ENCODE results near the gene FSCN2. TPM values are rescaled to one million over a fixed set of nuclear protein-coding genes. Genes with fewer than 3 reads are reported as not detected.
A peak's percentile ranks its signal among the peaks of the same experiment; 100 is the strongest.

FSCN2 gene
- total RNA-seq, 2 experiments from 2014 or later, result 1.6 to 6.7 TPM

DNA sequence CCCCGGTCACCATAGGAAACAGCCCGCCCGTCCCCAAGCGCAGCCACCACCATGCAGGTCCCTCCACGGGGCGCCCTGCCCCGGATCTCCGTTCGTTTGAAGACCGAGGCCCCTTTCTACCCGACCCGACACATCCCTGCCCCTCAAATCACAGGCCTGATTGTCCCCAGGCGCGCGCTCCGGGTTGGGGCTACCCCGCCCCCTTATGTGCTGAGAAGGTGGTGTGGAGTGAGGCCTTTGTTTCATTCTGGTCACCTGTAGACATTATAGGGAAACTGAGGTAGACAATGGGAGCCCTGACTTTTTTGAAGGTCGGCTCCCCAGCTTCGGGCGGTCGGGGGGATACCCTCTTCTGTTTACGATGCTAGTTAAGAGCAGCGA lies 14.8 kb upstream of the FSCN2 start:
- Histone ChIP-seq H3K9me3 (ENCODE audit: low read length) (no peaks in the 10 kb centered on the region), H3K4me3 (ENCODE audit: low read depth, low read length, poor library complexity, severe bottlenecking) (peak overlapping the region; percentile 90), H2AFZ (ENCODE audit: low read length) (peak overlapping the region; percentile 11; the same call in 1 of the 2 replicates), H4K20me1 (ENCODE audit: insufficient read depth, low read length) (peaks cover 34% of the 10 kb centered on the region), H3K27ac (ENCODE audit: low read depth, low read length, poor library complexity, severe bottlenecking) (peak overlapping the region; percentile 89), H3K4me2 (ENCODE audit: low read length) (peak overlapping the region; percentile 80), H3K36me3 (ENCODE audit: insufficient read depth, low read length) (peaks cover 42% of the 10 kb centered on the region), H3K9me2 (ENCODE audit: insufficient read depth, low read length) (no peaks in the 10 kb centered on the region), H3K79me2 (ENCODE audit: insufficient read depth, low read depth, low read length) (peaks cover 51% of the 10 kb centered on the region), H3K4me1 (ENCODE audit: insufficient read depth, low read length, poor library complexity, severe bottlenecking) (peaks cover 64% of the 10 kb centered on the region)
- ChIA-PET CTCF (ENCODE audit: unreplicated experiment) (interaction anchor here (0.6 kb wide), 1 partner anchor 369 kb away, joined by 3 read pairs; no protein-coding TSS in a partner anchor), POLR2A (interaction anchor here (1.1 kb wide), 1 partner anchor 39 kb away, joined by 3 read pairs; the partner anchor contains the start of gene FAAP100)
- DNase-seq (ENCODE audit: low spot score), result peak; percentile 84
- no TSS peak for BruUV-seq (replicated peaks)
- TF ChIP-seq, protein P1, sequence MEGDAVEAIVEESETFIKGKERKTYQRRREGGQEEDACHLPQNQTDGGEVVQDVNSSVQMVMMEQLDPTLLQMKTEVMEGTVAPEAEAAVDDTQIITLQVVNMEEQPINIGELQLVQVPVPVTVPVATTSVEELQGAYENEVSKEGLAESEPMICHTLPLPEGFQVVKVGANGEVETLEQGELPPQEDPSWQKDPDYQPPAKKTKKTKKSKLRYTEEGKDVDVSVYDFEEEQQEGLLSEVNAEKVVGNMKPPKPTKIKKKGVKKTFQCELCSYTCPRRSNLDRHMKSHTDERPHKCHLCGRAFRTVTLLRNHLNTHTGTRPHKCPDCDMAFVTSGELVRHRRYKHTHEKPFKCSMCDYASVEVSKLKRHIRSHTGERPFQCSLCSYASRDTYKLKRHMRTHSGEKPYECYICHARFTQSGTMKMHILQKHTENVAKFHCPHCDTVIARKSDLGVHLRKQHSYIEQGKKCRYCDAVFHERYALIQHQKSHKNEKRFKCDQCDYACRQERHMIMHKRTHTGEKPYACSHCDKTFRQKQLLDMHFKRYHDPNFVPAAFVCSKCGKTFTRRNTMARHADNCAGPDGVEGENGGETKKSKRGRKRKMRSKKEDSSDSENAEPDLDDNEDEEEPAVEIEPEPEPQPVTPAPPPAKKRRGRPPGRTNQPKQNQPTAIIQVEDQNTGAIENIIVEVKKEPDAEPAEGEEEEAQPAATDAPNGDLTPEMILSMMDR (conservative IDR thresholded peaks at IDR 0.05; ENCODE audit: low read length), result no peak
- no peak for TF ChIP-seq EZH2phosphoT487 (IDR thresholded peaks at IDR 0.05; ENCODE audit: borderline replicate concordance, low read depth, low read length)
- intact Hi-C loops (cut with micrococcal nuclease; ENCODE audit: unreplicated experiment), result loop anchor here (5.0 to 10.0 kb wide), 2 partner anchors 119 to 584 kb away; partner anchors contain the start of genes BAHCC1 and FASN

DNA sequence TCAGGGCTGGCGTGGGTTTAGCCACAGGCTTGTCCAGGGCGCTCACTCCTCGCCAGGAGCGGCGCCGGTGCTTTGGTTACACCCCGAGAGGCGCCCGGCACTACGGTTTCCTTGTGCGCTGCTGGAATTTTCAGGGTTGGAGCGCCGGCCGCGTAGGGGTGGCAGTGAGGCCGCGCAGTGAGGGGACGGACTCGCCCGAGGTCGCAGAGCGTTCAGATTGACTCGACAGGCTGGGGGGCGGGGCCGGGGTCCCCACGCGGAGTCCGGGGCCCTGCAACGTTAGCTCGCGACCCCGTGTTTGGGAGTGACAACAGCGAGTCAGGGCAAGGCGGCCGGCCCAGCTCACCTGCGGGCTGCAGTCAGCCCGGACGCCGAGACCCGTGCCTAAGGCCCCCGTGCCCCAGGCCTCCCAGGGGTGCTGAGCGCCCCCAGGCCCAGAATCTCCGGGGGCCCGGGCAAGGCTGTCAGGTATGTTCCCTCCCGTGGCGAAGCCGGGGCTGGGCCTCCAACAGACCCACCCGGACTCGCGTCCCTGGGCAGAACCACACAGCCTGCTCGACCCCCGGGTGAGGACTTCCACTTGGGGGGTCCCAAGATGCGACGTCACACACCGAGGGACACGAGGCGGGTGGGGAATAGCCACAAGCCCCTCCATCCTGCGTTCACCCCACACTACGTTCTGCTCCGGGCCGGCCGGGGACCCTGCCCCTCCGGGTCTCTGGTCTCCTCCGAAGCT lies 14.3 kb upstream of the FSCN2 start:
- H3K9me3 ChIP-seq (ENCODE audit: low read length), result no peaks in the 10 kb centered on the region
- H3K4me2 ChIP-seq (ENCODE audit: low read length), result peak overlapping the region; percentile 80
- peaks cover 36% of the 10 kb centered on the region for H3K36me3 ChIP-seq (ENCODE audit: insufficient read depth, low read length)
- peaks cover 51% of the 10 kb centered on the region for H3K79me2 ChIP-seq (ENCODE audit: insufficient read depth, low read depth, low read length)
- DNase-seq (ENCODE audit: low spot score), result peak; percentile 71
- ChIA-PET CTCF (ENCODE audit: unreplicated experiment) (interaction anchor here (0.6 kb wide), 2 partner anchors 45 to 370 kb away, joined by 3 read pairs; no protein-coding TSS in a partner anchor), POLR2A (interaction anchor here (0.6 kb wide), 1 partner anchor 9 kb away, joined by 4 read pairs; no protein-coding TSS in a partner anchor)
- H3K4me1 ChIP-seq (ENCODE audit: insufficient read depth, low read length, poor library complexity, severe bottlenecking), result peaks cover 68% of the 10 kb centered on the region
- H3K9me2 ChIP-seq (ENCODE audit: insufficient read depth, low read length), result no peaks in the 10 kb centered on the region
- H3K27ac ChIP-seq (ENCODE audit: low read depth, low read length, poor library complexity, severe bottlenecking), result peak overlapping the region; percentile 89
- TF ChIP-seq, protein P1 (conservative IDR thresholded peaks at IDR 0.05; ENCODE audit: low read length), result no peak
- no peak for TF ChIP-seq EZH2phosphoT487 (IDR thresholded peaks at IDR 0.05; ENCODE audit: borderline replicate concordance, low read depth, low read length)
- intact Hi-C loops (cut with micrococcal nuclease; ENCODE audit: unreplicated experiment), result loop anchor here (5.0 to 10.0 kb wide), 2 partner anchors 119 to 583 kb away; partner anchors contain the start of genes BAHCC1 and FASN
- H2AFZ ChIP-seq (ENCODE audit: low read length), result peak overlapping the region; percentile 11; the same call in 1 of the 2 replicates
- peak overlapping the region; percentile 90 for H3K4me3 ChIP-seq (ENCODE audit: low read depth, low read length, poor library complexity, severe bottlenecking)
- BruUV-seq (replicated peaks), result no TSS peak
- peaks cover 33% of the 10 kb centered on the region for H4K20me1 ChIP-seq (ENCODE audit: insufficient read depth, low read length)

Measured in OCI-LY7 (cell line).